SK-N-MC (cell line): ENCODE data around the gene DGCR2.
"Not testable (repeated sequence)": the region's sequence is repeated elsewhere in the genome, so short reads cannot be mapped to it uniquely, and the experiment has no call there.

ENCODE experiments used
- EZH2 ChIP-seq: fragments of 200-600 bp; sonication (generic); IDR thresholded peaks from one replicate; pipeline ENCODE4 v1.6.1; 2017; ENCODE audit warnings: antibody characterized with exemption
- FOXP2 ChIP-seq: optimal IDR thresholded peaks from 2 replicates; pipeline ENCODE3; 2011; ENCODE audit warnings: mild to moderate bottlenecking, moderate library complexity; ENCODE audit not compliant: insufficient read depth; ENCODE audit errors: extremely low read length, control extremely low read depth
- POLR2AphosphoS5 ChIP-seq: IDR thresholded peaks from 2 replicates; pipeline ENCODE4 v1.6.1; 2012; ENCODE audit warnings: mild to moderate bottlenecking, low read depth, low read length, borderline replicate concordance

- not testable (repeated sequence) for TF ChIP-seq POLR2AphosphoS5, EZH2, FOXP2
Measured at GRCh38 chr22:19013881-19014598, 108.2 kb downstream of the DGCR2 start.
